SJSA1 (cell line): ENCODE measurements around the gene EEF1E1. TPM values are rescaled to one million over a fixed set of nuclear protein-coding genes. Genes with fewer than 3 reads are reported as not detected.
"Not testable (repeated sequence)": the region's sequence is repeated elsewhere in the genome, so short reads cannot be mapped to it uniquely, and the experiment has no call there.

Experiments used
- DNase-seq, 2 experiments: peaks; one replicate each; pipeline ENCODE4 v3.0.0-alpha.2; 2015 to 2020; ENCODE audit warnings: low spot score in 2 of 2, low read depth in 1 of 2
- H3K27ac ChIP-seq: fragments of 250-450 bp; sonication (Bioruptor Pico); 2 replicates; pipeline ENCODE4 v1.5.1; 2020; ENCODE audit warnings: mild to moderate bottlenecking, moderate library complexity
- H3K27me3 ChIP-seq: fragments of 250-450 bp; sonication (Bioruptor Pico); replicated peaks from 2 replicates; pipeline ENCODE4 v1.5.1; 2020; ENCODE audit warnings: mild to moderate bottlenecking, moderate library complexity
- H3K36me3 ChIP-seq: fragments of 250-450 bp; sonication (Bioruptor Pico); 2 replicates; pipeline ENCODE4 v1.5.1; 2020; ENCODE audit warnings: mild to moderate bottlenecking
- H3K4me1 ChIP-seq: fragments of 250-450 bp; sonication (Bioruptor Pico); replicated peaks from 2 replicates; pipeline ENCODE4 v1.6.1; 2021; ENCODE audit warnings: mild to moderate bottlenecking
- H3K4me3 ChIP-seq: fragments of 250-450 bp; sonication (Bioruptor Pico); 2 replicates; pipeline ENCODE4 v1.5.1; 2020; ENCODE audit warnings: mild to moderate bottlenecking
- H3K9me3 ChIP-seq: fragments of 250-450 bp; sonication (Bioruptor Pico); replicated peaks from 2 replicates; pipeline ENCODE4 v1.5.1; 2020; ENCODE audit warnings: mild to moderate bottlenecking
- total RNA-seq: library from RNA; depleted of rRNA; stranded (reverse); fragments of >200 nt; shearing (Covaris generic); gene quantifications from 2 replicates; pipeline ENCODE4 v1.2.3, GENCODE V29; 2014; rRNA removed

The EEF1E1 gene
- total RNA-seq, 1 experiment from 2014 or later, result 154 TPM

GRCh38 chr6:8034107-8034506 is 68.2 kb downstream of the EEF1E1 start:
- DNase-seq, H3K4me3 ChIP-seq, H3K27me3 ChIP-seq, H3K27ac ChIP-seq, H3K36me3 ChIP-seq, H3K4me1 ChIP-seq, H3K9me3 ChIP-seq: not testable (repeated sequence)

- H3K27ac ChIP-seq, result no peak overlapping the region
- no peak overlapping the region for H3K4me3 ChIP-seq
- H3K27me3 ChIP-seq, result no peaks in the 10 kb centered on the region
- H3K4me1 ChIP-seq, result no peaks in the 10 kb centered on the region
- peaks cover 4% of the 10 kb centered on the region; the same call in 1 of the 2 replicates for H3K36me3 ChIP-seq
- H3K9me3 ChIP-seq, result no peaks in the 10 kb centered on the region
- no peak for DNase-seq
These were observed 71.4 kb downstream of the EEF1E1 start for GRCh38 chr6:8030920-8031319.

Other genes with a start within 250 kb of the EEF1E1 start
- gene TXNDC5, start 191.8 kb downstream of the EEF1E1 start, total RNA-seq, result 343 and 378 TPM in 2 replicates
- 18.3 and 22.0 TPM in 2 replicates for gene BLOC1S5, start 38.2 kb downstream of the EEF1E1 start, total RNA-seq